Erythroblast (primary cell): Measurements from ENCODE around the gene GDF7.

Source experiments
- GATA1 ChIP-seq: IDR thresholded peaks from 2 replicates; pipeline ENCODE4 v1.6.1; 2011; ENCODE audit warnings: low read depth, mild to moderate bottlenecking, control low read depth, low read length, moderate library complexity
- POLR2A ChIP-seq: IDR thresholded peaks from 2 replicates; pipeline ENCODE4 v1.6.1; 2011; ENCODE audit warnings: mild to moderate bottlenecking, low read length

GRCh38 chr2:20728114-20728758, 61.3 kb downstream of the GDF7 start:
- TF ChIP-seq POLR2A, result no peak
- no peak for TF ChIP-seq GATA1
